SK-N-SH treated with all-trans-retinoic acid at 6 μM for 48 hours (cell line): ENCODE data around the gene CASZ1.

Experiments used
- ARNTL ChIP-seq: fragments of 450-650 bp; formaldehyde crosslinking; IDR thresholded peaks from 2 replicates; pipeline ENCODE4 v1.5.0; 2020; ENCODE audit warnings: low read depth, mild to moderate bottlenecking, moderate library complexity, borderline replicate concordance
- BACH2 ChIP-seq: fragments of 250-450 bp; sonication (Bioruptor Pico); IDR thresholded peaks from 2 replicates; pipeline ENCODE4 v1.9.0; 2021; ENCODE audit warnings: mild to moderate bottlenecking, borderline replicate concordance
- CREB5 ChIP-seq: fragments of 250-450 bp; sonication (Bioruptor Pico); IDR thresholded peaks from 2 replicates; pipeline ENCODE4 v1.5.1; 2020; ENCODE audit warnings: low read depth, mild to moderate bottlenecking, moderate library complexity
- CSDC2 ChIP-seq: fragments of 250-450 bp; sonication (Bioruptor Pico); IDR thresholded peaks from 2 replicates; pipeline ENCODE4 v1.5.0; 2020; ENCODE audit warnings: mild to moderate bottlenecking, moderate library complexity
- ESRRG ChIP-seq: fragments of 250-450 bp; sonication (Bioruptor Pico); IDR thresholded peaks from 2 replicates; pipeline ENCODE4 v1.6.1; 2021; ENCODE audit warnings: mild to moderate bottlenecking
- GLIS3 ChIP-seq: fragments of 250-450 bp; sonication (Bioruptor Pico); IDR thresholded peaks from 2 replicates; pipeline ENCODE4 v1.5.0; 2020; ENCODE audit warnings: mild to moderate bottlenecking, moderate library complexity
- OSR1 ChIP-seq: fragments of 250-450 bp; sonication (Bioruptor Pico); IDR thresholded peaks from 2 replicates; pipeline ENCODE4 v1.8.0; 2022; ENCODE audit warnings: moderate library complexity, mild to moderate bottlenecking, inconsistent platforms
- PATZ1 ChIP-seq: fragments of 250-450 bp; sonication (Bioruptor Pico); IDR thresholded peaks from 2 replicates; pipeline ENCODE4 v1.8.0; 2020; ENCODE audit warnings: mild to moderate bottlenecking, moderate library complexity, borderline replicate concordance
- POU6F1 ChIP-seq: fragments of 250-450 bp; sonication (Bioruptor Pico); IDR thresholded peaks from 2 replicates; pipeline ENCODE4 v1.8.0; 2021; ENCODE audit warnings: low read depth, mild to moderate bottlenecking, moderate library complexity, borderline replicate concordance
- RARB ChIP-seq: fragments of 250-450 bp; sonication (Bioruptor Pico); IDR thresholded peaks from 2 replicates; pipeline ENCODE4 v1.8.0; 2021; ENCODE audit warnings: mild to moderate bottlenecking, moderate library complexity
- ZFP3 ChIP-seq: fragments of 250-450 bp; sonication (Bioruptor Pico); IDR thresholded peaks from 2 replicates; pipeline ENCODE4 v1.5.0; 2020; ENCODE audit warnings: mild to moderate bottlenecking, moderate library complexity

- TF ChIP-seq PATZ1 (CRISPR knock-in tag): no peak
- TF ChIP-seq BACH2 (CRISPR knock-in tag): no peak
- no peak for TF ChIP-seq OSR1
- TF ChIP-seq CREB5 (CRISPR knock-in tag): no peak
- no peak for TF ChIP-seq GLIS3 (CRISPR knock-in tag)
- TF ChIP-seq ESRRG (CRISPR knock-in tag): no peak
- no peak for TF ChIP-seq RARB
- TF ChIP-seq ZFP3 (CRISPR knock-in tag): no peak
- TF ChIP-seq ARNTL (CRISPR knock-in tag): no peak
- TF ChIP-seq CSDC2 (CRISPR knock-in tag): no peak
- no peak for TF ChIP-seq POU6F1 (CRISPR knock-in tag)
These were observed 198.1 kb downstream of the CASZ1 start for GRCh38 chr1:10598389-10598702.
